ENCODE measurements around the gene RNPEPL1. TPM values are rescaled to one million over a fixed set of nuclear protein-coding genes. Genes with fewer than 3 reads are reported as not detected.

The RNPEPL1 gene
- total RNA-seq, 1 experiment from 2014 or later, result 88.2 TPM

GRCh38 chr2:240575101-240575965 is 7.0 kb downstream of the RNPEPL1 start:
- H3K4me3 ChIP-seq (ENCODE audit: low read depth in 2 of 2, low read length in 2 of 2), result no peak overlapping the region
- TF ChIP-seq SIN3A (IDR thresholded peaks at IDR 0.05; ENCODE audit: borderline replicate concordance, insufficient read depth, low read depth, low read length) (no peak), CTCF (IDR thresholded peaks at IDR 0.05) (no peak), POLR2AphosphoS5 (IDR thresholded peaks at IDR 0.05; ENCODE audit: low read depth, low read length) (no peak), REST (IDR thresholded peaks at IDR 0.05; ENCODE audit: insufficient read depth in 1 of 2, low read depth in 2 of 2, low read length in 1 of 2) (no peak), TCF7L2 (IDR thresholded peaks at IDR 0.05; ENCODE audit: low read depth, low read length) (no peak)
- H3K27me3 ChIP-seq (ENCODE audit: control insufficient read depth, insufficient read depth, low read length), result no peaks in the 10 kb centered on the region
- intact Hi-C loops (cut with micrococcal nuclease; ENCODE audit: unreplicated experiment), result no loop called here
- POLR2A ChIA-PET, result no interaction called here
- H3K4me1 ChIP-seq (ENCODE audit: control insufficient read depth, insufficient read depth, low read length), result peaks cover 4% of the 10 kb centered on the region
- CTCF ChIA-PET, result no interaction called here
- no TSS peak for BruUV-seq (replicated peaks)
- in situ Hi-C loops (cut with HindIII; ENCODE audit: low pct_unique_long_range_greater_than_20kb, low sequenced_read_pairs), result no loop called here
- no peaks in the 10 kb centered on the region for H3K36me3 ChIP-seq (ENCODE audit: control insufficient read depth, insufficient read depth, low read length)
- DNase-seq (ENCODE audit: low read depth, low spot score) (no peak), ATAC-seq (no peak)
- H3K9me3 ChIP-seq (ENCODE audit: control insufficient read depth, insufficient read depth, low read depth, low read length), result no peaks in the 10 kb centered on the region
- H3K27ac ChIP-seq (ENCODE audit: low read length), result no peak overlapping the region

- DNase-seq (ENCODE audit: low read depth, low spot score) (no peak), ATAC-seq (no peak)
- H3K9me3 ChIP-seq (ENCODE audit: control insufficient read depth, insufficient read depth, low read depth, low read length), result no peaks in the 10 kb centered on the region
- no peak overlapping the region for H3K27ac ChIP-seq (ENCODE audit: low read length)
- intact Hi-C loops (cut with micrococcal nuclease; ENCODE audit: unreplicated experiment), result no loop called here
- in situ Hi-C loops (cut with HindIII; ENCODE audit: low pct_unique_long_range_greater_than_20kb, low sequenced_read_pairs), result no loop called here
- H3K27me3 ChIP-seq (ENCODE audit: control insufficient read depth, insufficient read depth, low read length), result no peaks in the 10 kb centered on the region
- H3K4me3 ChIP-seq (ENCODE audit: low read depth in 2 of 2, low read length in 2 of 2), result no peak overlapping the region
- POLR2A ChIA-PET, result no interaction called here
- peaks cover 10% of the 10 kb centered on the region for H3K4me1 ChIP-seq (ENCODE audit: control insufficient read depth, insufficient read depth, low read length)
- BruUV-seq (replicated peaks), result no TSS peak
- CTCF ChIA-PET, result no interaction called here
- no peaks in the 10 kb centered on the region for H3K36me3 ChIP-seq (ENCODE audit: control insufficient read depth, insufficient read depth, low read length)
- no peak for TF ChIP-seq SIN3A (IDR thresholded peaks at IDR 0.05; ENCODE audit: borderline replicate concordance, insufficient read depth, low read depth, low read length)
- TF ChIP-seq CTCF (IDR thresholded peaks at IDR 0.05), result no peak
- TF ChIP-seq POLR2AphosphoS5 (IDR thresholded peaks at IDR 0.05; ENCODE audit: low read depth, low read length), result no peak
- no peak for TF ChIP-seq REST (IDR thresholded peaks at IDR 0.05; ENCODE audit: insufficient read depth in 1 of 2, low read depth in 2 of 2, low read length in 1 of 2)
- no peak for TF ChIP-seq TCF7L2 (IDR thresholded peaks at IDR 0.05; ENCODE audit: low read depth, low read length)
Measured at GRCh38 chr2:240576036-240576435, 7.8 kb downstream of the RNPEPL1 start.
